RWPE2 (cell line): ENCODE measurements around the gene FXYD2.

ENCODE experiments used
- ATAC-seq: fragments of 200-7000 bp; cut with Tn5 transposase; 3 replicates; pipeline ENCODE4 v1.9.1; 2021; ENCODE audit warnings: low read depth
- DNase-seq: peaks from one replicate; pipeline ENCODE4 v3.0.0-alpha.2; 2020; ENCODE audit warnings: low spot score
- H3K27ac ChIP-seq: fragments of 450-650 bp; 2 replicates; pipeline ENCODE4 v1.5.1; 2017; ENCODE audit warnings: mild to moderate bottlenecking; ENCODE audit not compliant: poor library complexity, severe bottlenecking
- H3K27me3 ChIP-seq: fragments of 250-450 bp; sonication (Bioruptor Pico); 2 replicates; pipeline ENCODE4 v1.5.1; 2021; ENCODE audit warnings: mild to moderate bottlenecking, moderate library complexity; ENCODE audit not compliant: insufficient read depth, poor library complexity, severe bottlenecking
- H3K36me3 ChIP-seq: fragments of 250-450 bp; sonication (Bioruptor Pico); 2 replicates; pipeline ENCODE4 v1.5.1; 2020; ENCODE audit warnings: low read depth, mild to moderate bottlenecking, moderate library complexity
- H3K4me1 ChIP-seq: fragments of 250-450 bp; sonication (Bioruptor Pico); 2 replicates; pipeline ENCODE4 v1.5.1; 2021; ENCODE audit warnings: mild to moderate bottlenecking, moderate library complexity; ENCODE audit not compliant: insufficient read depth, poor library complexity, severe bottlenecking
- H3K4me3 ChIP-seq: fragments of 250-450 bp; sonication (Bioruptor Pico); 2 replicates; pipeline ENCODE4 v1.5.1; 2021; ENCODE audit warnings: mild to moderate bottlenecking, moderate library complexity; ENCODE audit not compliant: severe bottlenecking
- H3K9me3 ChIP-seq: fragments of 250-450 bp; sonication (Bioruptor Pico); 2 replicates; pipeline ENCODE4 v1.5.1; 2021; ENCODE audit warnings: mild to moderate bottlenecking, moderate library complexity; ENCODE audit not compliant: severe bottlenecking
- CTCF ChIP-seq: fragments of 450-650 bp; IDR thresholded peaks from one replicate; pipeline ENCODE4 v1.5.1; 2017; ENCODE audit warnings: mild to moderate bottlenecking, moderate library complexity; ENCODE audit not compliant: poor library complexity, severe bottlenecking

Gene FXYD2

GRCh38 chr11:117803896-117804295 lies 20.6 kb downstream of the FXYD2 start:
- Histone ChIP-seq H3K4me1 (no peaks in the 10 kb centered on the region), H3K36me3 (no peaks in the 10 kb centered on the region), H3K27me3 (peaks cover 24% of the 10 kb centered on the region), H3K4me3 (no peak overlapping the region), H3K9me3 (no peaks in the 10 kb centered on the region), H3K27ac (no peak overlapping the region)
- TF ChIP-seq CTCF: no peak
- DNase-seq (no peak), ATAC-seq (no peak)

DNA sequence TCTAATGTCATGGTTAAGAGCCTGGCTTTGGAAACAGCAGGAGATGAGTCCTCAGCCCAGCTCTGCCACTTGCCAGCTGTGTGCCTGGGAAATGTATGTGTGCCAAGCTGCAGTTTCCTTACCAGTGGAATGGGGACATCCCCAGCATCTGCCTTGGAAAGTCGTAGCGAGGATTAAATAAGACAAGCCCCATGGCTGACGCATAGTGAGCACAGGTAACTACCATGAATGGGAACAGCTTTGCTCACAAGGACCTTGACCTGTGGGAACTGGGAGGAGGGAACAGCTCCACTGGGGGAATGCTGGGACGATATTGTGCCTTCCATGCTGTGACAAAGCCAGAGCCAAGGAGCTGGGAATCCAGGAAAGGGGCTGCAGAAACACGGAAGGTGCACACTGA lies 24.9 kb downstream of the FXYD2 start:
- ATAC-seq (no peak), DNase-seq (no peak)
- Histone ChIP-seq H3K4me3 (no peak overlapping the region), H3K27me3 (peaks cover 62% of the 10 kb centered on the region), H3K36me3 (no peaks in the 10 kb centered on the region), H3K9me3 (no peaks in the 10 kb centered on the region), H3K4me1 (no peaks in the 10 kb centered on the region), H3K27ac (no peak overlapping the region)
- no peak for TF ChIP-seq CTCF

DNA sequence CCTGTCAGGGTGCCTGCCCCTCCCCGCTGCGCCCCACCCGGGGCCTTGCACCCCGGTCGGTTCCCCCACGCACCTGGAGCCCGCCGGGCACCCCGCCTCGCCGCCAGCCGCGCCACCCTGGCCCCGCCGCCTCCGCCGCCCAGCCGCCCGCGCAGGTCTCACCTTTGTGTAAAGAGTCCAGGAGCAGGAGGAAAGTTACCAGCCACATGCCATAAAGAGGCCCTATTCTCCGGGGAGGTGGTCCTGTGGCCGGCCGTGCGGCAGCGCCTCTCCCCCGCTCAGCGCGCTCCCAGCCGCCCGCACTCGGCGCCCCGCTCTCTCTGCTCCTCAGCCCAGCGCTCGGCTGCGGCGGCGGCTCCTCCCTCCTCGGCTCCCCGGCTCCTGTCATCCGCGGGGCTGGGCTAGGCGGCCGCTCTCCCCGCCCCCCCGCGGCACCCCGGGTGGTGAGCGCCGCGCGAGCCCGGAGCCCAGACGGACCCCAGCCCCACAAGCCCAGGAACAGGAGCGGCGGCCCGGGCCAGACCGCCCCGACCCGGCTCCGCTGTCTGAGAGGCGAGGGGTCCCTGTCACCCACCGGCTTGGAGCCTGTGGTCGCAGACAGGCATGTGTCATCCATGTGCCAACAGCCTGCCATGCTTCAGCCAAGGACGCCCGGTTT lies 27.5 kb downstream of the FXYD2 start, which contains the start of gene DSCAML1:
DSCAML1 (minus strand) TSS at position 345 of the 658 bp plus-strand sequence; CDS start at position 208, 137 bp downstream.
- H3K27ac ChIP-seq: no peak within 1 kb of the TSS
- peaks cover 73% of the 10 kb centered on the region for H3K27me3 ChIP-seq
- 0 out of 3 replicates have a peak, but pooled peaks have one; percentile 18 for ATAC-seq
- H3K4me3 ChIP-seq: no peak within 1 kb of the TSS
- DNase-seq: peak; percentile 46
- no peak for TF ChIP-seq CTCF
- no peaks in the 10 kb centered on the region for H3K36me3 ChIP-seq
- H3K4me1 ChIP-seq: no peaks in the 10 kb centered on the region
- no peaks in the 10 kb centered on the region for H3K9me3 ChIP-seq

GRCh38 chr11:117796456-117796871 lies 28.1 kb downstream of the FXYD2 start:
- Histone ChIP-seq H3K9me3 (no peaks in the 10 kb centered on the region), H3K27me3 (peaks cover 73% of the 10 kb centered on the region), H3K27ac (no peak overlapping the region), H3K4me3 (no peak overlapping the region), H3K4me1 (no peaks in the 10 kb centered on the region), H3K36me3 (no peaks in the 10 kb centered on the region)
- ATAC-seq: no peak; the same call in 2 of the 3 replicates
- TF ChIP-seq CTCF: no peak
- peak; percentile 34 for DNase-seq
